ENCODE data around the gene DLGAP4.

- TF ChIP-seq CTCF (IDR thresholded peaks at IDR 0.05; ENCODE audit: low read depth, low read length, poor library complexity, severe bottlenecking) (no peak), EZH2phosphoT487 (IDR thresholded peaks at IDR 0.05; ENCODE audit: borderline replicate concordance, low read length) (no peak)
These were observed 41.5 kb upstream of the DLGAP4 start for GRCh38 chr20:36264426-36265246.

Data from DOHH2 (cell line).